ENCODE results near the gene OBP2B.
A peak's percentile ranks its signal among the peaks of the same experiment; 100 is the strongest.

The OBP2B gene

DNA sequence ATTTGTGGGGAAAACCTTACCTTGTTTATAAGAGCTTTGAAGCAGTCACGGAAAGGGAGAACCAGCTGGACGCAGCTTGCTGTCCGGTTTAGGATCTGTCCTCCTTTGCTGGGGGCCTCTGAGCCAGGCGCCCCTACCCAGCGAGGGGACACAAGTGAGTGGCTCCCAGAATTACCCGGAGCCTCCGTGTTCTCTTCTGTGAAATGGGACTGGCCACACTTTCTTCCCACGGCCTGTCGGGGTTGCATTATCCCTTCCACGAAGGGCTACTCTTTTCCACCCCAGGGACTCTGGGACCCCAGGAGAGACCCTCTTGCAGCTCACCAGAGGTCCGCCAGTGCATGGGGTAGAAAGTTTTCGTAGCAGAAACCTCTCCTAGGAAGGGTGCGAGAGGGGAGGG lies 44.9 kb downstream of the OBP2B start:
- no peak for DNase-seq

DNA sequence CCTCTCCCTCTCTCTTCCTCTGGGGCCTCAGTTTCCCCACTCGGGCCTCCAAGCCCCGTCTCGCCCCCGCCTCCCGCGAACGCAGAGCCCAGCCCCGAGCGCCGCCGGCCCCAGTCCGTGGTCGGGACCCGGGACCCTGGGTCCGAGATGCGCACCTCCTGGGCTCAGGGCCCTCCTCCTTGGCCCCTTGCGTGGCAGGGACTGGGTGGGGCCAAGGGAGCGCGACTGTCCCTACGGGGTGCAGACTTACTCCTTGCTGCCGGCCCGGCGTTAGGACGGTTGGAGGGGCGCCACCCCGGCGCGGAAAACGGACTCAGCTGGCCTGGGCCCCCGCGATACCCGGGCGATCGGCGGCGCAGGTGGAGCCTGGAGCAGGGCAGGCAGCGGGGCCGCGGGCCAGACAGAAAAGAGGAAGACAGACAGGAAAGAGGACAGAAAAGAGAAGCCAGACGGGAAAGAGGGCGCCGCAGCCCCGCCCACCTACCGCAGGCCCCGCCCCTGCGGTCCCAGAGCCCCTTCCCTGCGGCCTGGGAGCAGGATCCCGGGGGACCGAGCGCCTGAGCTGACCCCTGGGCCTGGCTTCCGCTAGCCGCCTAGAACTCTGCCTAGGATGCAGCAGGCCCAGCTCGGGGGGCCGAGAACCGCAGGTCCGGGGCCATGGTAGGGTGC lies 45.4 kb downstream of the OBP2B start, which contains the start of gene GBGT1:
TSS of gene GBGT1 (minus strand) at position 411 of the 669 bp plus-strand sequence. CDS start 1,502 bp downstream, outside the sequence.
- peak; percentile 75 for DNase-seq

DNA sequence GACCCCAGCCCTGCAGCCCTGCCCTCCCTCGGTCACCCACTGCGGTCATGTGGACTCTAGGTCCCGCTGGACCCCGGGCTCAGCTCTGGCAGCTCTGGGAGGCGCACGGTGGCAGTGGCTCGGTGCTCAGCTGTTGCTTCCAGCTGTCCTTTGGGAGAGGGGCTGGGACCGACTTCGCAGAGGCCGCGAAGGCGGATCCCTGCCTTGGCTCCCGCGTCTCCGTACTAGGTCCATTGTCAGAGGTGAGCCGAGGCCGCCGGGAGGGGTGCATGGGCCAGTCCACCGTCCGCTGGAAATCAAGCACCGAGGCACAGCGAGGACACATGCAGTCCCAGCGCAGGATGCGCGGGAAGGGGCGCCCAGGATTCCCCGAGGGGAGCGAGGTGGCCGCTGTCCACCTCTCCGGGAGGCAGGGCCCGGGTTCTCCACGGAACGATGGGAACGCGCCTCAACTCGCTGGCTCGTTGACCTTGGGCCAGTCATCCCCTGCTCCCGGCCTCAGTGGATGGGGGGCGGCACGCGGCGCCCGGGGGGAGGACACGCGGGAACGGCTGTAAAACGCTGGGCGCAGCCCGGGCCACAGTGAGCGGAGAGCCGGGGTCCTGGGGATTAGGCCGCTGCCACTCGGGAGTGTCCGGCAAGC lies 46.1 kb downstream of the OBP2B start:
- peak; percentile 48 for DNase-seq

DNA sequence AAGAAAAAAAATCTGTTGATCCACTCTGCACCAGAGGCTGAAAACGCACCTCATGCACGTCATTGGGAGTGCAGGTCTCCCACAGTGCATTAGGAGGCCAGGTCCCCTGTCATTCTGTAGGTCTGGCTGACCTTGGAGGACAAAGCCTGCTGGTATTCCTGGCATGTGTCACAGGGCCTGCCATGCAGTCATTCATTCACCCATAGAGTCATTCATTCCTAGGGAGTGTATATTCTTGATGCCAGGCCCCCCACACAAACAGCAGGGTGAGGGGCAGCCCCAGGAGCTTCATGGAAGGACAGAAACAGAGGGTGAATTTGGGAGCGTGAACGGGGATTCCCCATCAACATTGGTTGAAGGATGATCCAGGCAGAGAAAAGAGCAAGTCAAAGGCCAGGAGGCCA lies 47.5 kb downstream of the OBP2B start:
- no peak for DNase-seq

DNA sequence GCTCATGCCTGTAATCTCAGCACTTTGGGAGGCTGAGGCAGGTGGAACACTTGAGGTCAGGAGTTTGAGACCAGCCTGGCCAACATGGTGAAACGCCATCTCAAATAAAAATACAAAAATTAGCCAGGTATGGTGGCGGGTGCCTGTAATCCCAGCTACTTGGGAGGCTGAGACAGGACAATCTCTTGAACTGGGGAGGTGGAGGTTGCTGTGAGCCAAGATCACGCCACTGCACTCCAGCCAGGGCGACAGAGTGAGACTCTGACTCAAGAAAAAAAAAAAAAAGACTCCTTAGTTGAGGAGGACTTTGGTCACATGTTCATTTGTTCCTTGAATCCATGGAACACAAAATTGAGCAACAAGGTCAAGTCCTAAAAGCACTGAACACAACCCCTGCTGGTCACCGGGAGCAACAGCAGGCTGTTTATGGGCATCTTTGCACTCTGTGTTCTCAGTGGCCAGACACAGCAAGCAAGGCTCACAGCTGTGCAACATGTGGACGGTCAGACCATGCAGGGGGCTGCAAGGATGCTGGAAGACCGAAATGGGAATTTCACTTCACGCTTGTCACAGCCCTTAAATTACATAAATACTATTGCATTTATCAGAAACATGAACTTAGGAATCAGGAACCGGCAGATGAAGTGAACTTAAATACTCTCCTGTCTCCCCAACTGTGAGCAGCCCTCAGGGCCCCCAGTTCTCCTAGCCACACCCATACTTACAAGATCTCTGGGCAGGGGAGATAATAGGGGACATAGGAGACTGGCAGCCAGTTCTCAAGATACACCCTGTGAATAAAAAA lies 48.1 kb downstream of the OBP2B start:
- DNase-seq = peak; percentile 49

DNA sequence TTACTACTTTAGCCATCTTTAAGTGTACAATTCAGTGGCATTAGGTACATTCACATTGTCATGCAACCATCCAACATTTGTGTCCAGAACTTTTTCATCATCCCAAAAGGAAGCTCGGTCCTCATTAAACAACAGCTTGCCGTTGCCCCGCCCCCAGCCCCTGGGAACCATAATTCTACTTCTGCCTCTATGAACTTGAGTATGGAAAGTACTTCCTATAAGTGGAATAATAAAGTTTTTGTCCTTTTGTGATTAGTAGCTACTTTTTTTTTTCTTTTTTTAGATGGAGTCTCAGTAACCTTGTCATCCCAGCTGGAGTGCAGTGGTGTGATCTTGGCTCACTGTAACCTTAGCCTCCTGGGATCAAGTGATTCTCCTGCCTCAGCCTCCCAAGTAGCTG lies 50.4 kb downstream of the OBP2B start:
- DNase-seq = no peak
